ENCODE results near the gene GLIS1.

GRCh38 chr1:53507116-53507820, 231.7 kb downstream of the GLIS1 start:
- TF ChIP-seq POLR2A (IDR thresholded peaks at IDR 0.05) = no peak
- TF ChIP-seq CTCF (IDR thresholded peaks at IDR 0.05 in 4 of 5, conservative IDR thresholded peaks at IDR 0.05 in 1 of 5) = no peak
